SIG-M5 treated with dmso at 0.1 percent for 504 hours (cell line): ENCODE measurements around the gene KCNQ1.

Experiments used
- DNase-seq: peaks from one replicate; lab custom pipeline; 2025; ENCODE audit not compliant: unreplicated experiment; lab: John Stamatoyannopoulos, UW

Gene KCNQ1

GRCh38 chr11:2565447-2566222 is 120.8 kb downstream of the KCNQ1 start:
- no peak for DNase-seq

- no peak for DNase-seq
Measured at GRCh38 chr11:2566223-2567025, 121.6 kb downstream of the KCNQ1 start.

- DNase-seq = no peak
Measured at GRCh38 chr11:2567026-2567671, 122.3 kb downstream of the KCNQ1 start.

- DNase-seq = no peak
Measured at GRCh38 chr11:2569321-2569721, 124.5 kb downstream of the KCNQ1 start.

GRCh38 chr11:2569731-2570210 is 125.0 kb downstream of the KCNQ1 start:
- DNase-seq = no peak

- DNase-seq = no peak
Measured at GRCh38 chr11:2570211-2570811, 125.5 kb downstream of the KCNQ1 start.

- no peak for DNase-seq
Measured at GRCh38 chr11:2570841-2571597, 126.2 kb downstream of the KCNQ1 start.

- no peak for DNase-seq
Measured at GRCh38 chr11:2571598-2572281, 126.9 kb downstream of the KCNQ1 start.

GRCh38 chr11:2572491-2573239 is 127.9 kb downstream of the KCNQ1 start:
- DNase-seq = no peak

- no peak for DNase-seq
Measured at GRCh38 chr11:2573240-2574042, 128.6 kb downstream of the KCNQ1 start.

- DNase-seq = no peak
Measured at GRCh38 chr11:2574043-2574552, 129.3 kb downstream of the KCNQ1 start.

GRCh38 chr11:2574553-2575535 is 130.0 kb downstream of the KCNQ1 start:
- no peak for DNase-seq

GRCh38 chr11:2575591-2576051 is 130.8 kb downstream of the KCNQ1 start:
- no peak for DNase-seq

GRCh38 chr11:2576111-2576510 is 131.3 kb downstream of the KCNQ1 start:
- DNase-seq = no peak

- no peak for DNase-seq
Measured at GRCh38 chr11:2576549-2576948, 131.7 kb downstream of the KCNQ1 start.

- DNase-seq = no peak
Measured at GRCh38 chr11:2577031-2577990, 132.5 kb downstream of the KCNQ1 start.
